ENCODE data around the gene AP1G2. TPM values are rescaled to one million over a fixed set of nuclear protein-coding genes. Genes with fewer than 3 reads are reported as not detected.

The AP1G2 gene
- total and polyA plus RNA-seq, 2 of the 13 experiments (the other 11 are each of a cell fraction or from before 2014, with no cell fraction given) = 96.9 to 611 TPM

DNA sequence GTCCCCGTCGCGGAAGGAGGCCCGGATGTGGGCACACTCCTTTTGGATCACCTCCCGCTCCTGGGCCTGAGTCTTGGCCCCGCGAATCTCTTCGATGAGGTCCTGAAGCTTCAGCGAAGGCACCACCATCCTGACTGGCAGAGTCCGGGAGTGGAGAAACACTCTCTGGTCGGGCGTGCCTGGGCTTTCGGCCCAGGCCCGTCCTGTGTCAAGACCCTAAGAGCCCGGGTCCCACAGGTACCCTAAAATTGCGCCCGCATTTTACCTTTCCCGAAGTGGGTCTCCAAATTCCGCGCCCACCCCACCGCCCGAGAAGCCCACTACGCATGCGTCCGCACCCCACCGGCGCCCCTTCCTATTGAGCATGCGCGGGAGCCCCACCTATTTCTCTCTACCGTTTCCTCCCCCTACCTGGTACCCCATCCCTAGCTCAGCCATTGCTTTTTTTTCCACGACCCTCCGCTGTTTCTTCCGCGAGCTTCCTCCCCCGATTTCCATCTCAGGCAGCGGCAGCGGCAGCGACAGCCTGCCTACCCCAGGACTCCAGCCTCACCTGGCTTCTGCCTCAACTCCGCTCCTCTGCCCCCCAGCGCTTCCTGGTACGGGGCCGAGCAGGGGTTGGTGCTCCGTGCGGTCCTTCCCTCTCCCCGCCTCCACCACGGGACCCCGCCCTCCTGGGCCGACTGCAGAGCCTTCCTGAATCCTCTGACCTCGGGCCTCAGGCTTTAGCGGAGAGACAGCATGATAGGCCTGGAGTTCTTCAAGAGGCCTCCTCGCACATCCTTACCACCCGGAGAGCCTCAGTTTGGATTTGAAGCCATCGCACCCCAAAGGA, at the start of gene AP1G2 (continued):
- TF ChIP-seq ZNF432 (CRISPR knock-in tag; IDR thresholded peaks at IDR 0.05; ENCODE audit: borderline replicate concordance) (no peak), ZNF616 (CRISPR knock-in tag; IDR thresholded peaks at IDR 0.05; ENCODE audit: low read depth) (peak; percentile 95), THYN1 (CRISPR knock-in tag; IDR thresholded peaks at IDR 0.05; ENCODE audit: borderline replicate concordance, low read depth) (peak; percentile 26; the same call in 1 of the 2 replicates), HOXD1 (CRISPR knock-in tag; IDR thresholded peaks at IDR 0.05) (peak; percentile 91), ZNF891 (CRISPR knock-in tag; IDR thresholded peaks at IDR 0.05) (peak; percentile 86), SMARCE1 (IDR thresholded peaks at IDR 0.05; ENCODE audit: borderline replicate concordance) (no peak), ZNF343 (CRISPR knock-in tag; IDR thresholded peaks at IDR 0.05) (peak; percentile 94), MED8 (CRISPR knock-in tag; IDR thresholded peaks at IDR 0.05; ENCODE audit: insufficient replicate concordance) (no peak), RAD21 (CRISPR knock-in tag; IDR thresholded peaks at IDR 0.05) (no peak; the same call in 1 of the 2 replicates), NFE2 (CRISPR knock-in tag; IDR thresholded peaks at IDR 0.05) (no peak), CAMTA2 (CRISPR knock-in tag; IDR thresholded peaks at IDR 0.05; ENCODE audit: borderline replicate concordance) (no peak; the same call in none of the 2 replicates), ZFP36L2 (CRISPR knock-in tag; IDR thresholded peaks at IDR 0.05) (peak; percentile 97; the same call in 1 of the 2 replicates), ADNP (CRISPR knock-in tag; IDR thresholded peaks at IDR 0.05) (no peak), SKI (IDR thresholded peaks at IDR 0.05; ENCODE audit: partially characterized antibody) (no peak), STAT5B (CRISPR knock-in tag; IDR thresholded peaks at IDR 0.05) (peak; percentile 20; the same call in 1 of the 2 replicates), GABPA (IDR thresholded peaks at IDR 0.05; ENCODE audit: low read depth, low read length) (no peak), GABPA (CRISPR knock-in tag; IDR thresholded peaks at IDR 0.05; ENCODE audit: low read depth) (no peak), ATM (IDR thresholded peaks at IDR 0.05; ENCODE audit: borderline replicate concordance) (no peak), ZSCAN30 (CRISPR knock-in tag; IDR thresholded peaks at IDR 0.05) (no peak), SIN3B (IDR thresholded peaks at IDR 0.05; ENCODE audit: low read length) (0 out of 2 replicates have a peak, but pooled peaks have one; percentile 17)
- TF ChIP-seq, protein P1, sequence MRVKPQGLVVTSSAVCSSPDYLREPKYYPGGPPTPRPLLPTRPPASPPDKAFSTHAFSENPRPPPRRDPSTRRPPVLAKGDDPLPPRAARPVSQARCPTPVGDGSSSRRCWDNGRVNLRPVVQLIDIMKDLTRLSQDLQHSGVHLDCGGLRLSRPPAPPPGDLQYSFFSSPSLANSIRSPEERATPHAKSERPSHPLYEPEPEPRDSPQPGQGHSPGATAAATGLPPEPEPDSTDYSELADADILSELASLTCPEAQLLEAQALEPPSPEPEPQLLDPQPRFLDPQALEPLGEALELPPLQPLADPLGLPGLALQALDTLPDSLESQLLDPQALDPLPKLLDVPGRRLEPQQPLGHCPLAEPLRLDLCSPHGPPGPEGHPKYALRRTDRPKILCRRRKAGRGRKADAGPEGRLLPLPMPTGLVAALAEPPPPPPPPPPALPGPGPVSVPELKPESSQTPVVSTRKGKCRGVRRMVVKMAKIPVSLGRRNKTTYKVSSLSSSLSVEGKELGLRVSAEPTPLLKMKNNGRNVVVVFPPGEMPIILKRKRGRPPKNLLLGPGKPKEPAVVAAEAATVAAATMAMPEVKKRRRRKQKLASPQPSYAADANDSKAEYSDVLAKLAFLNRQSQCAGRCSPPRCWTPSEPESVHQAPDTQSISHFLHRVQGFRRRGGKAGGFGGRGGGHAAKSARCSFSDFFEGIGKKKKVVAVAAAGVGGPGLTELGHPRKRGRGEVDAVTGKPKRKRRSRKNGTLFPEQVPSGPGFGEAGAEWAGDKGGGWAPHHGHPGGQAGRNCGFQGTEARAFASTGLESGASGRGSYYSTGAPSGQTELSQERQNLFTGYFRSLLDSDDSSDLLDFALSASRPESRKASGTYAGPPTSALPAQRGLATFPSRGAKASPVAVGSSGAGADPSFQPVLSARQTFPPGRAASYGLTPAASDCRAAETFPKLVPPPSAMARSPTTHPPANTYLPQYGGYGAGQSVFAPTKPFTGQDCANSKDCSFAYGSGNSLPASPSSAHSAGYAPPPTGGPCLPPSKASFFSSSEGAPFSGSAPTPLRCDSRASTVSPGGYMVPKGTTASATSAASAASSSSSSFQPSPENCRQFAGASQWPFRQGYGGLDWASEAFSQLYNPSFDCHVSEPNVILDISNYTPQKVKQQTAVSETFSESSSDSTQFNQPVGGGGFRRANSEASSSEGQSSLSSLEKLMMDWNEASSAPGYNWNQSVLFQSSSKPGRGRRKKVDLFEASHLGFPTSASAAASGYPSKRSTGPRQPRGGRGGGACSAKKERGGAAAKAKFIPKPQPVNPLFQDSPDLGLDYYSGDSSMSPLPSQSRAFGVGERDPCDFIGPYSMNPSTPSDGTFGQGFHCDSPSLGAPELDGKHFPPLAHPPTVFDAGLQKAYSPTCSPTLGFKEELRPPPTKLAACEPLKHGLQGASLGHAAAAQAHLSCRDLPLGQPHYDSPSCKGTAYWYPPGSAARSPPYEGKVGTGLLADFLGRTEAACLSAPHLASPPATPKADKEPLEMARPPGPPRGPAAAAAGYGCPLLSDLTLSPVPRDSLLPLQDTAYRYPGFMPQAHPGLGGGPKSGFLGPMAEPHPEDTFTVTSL (CRISPR knock-in tag; IDR thresholded peaks at IDR 0.05; ENCODE audit: borderline replicate concordance) = no peak
- TF ChIP-seq, protein P2, sequence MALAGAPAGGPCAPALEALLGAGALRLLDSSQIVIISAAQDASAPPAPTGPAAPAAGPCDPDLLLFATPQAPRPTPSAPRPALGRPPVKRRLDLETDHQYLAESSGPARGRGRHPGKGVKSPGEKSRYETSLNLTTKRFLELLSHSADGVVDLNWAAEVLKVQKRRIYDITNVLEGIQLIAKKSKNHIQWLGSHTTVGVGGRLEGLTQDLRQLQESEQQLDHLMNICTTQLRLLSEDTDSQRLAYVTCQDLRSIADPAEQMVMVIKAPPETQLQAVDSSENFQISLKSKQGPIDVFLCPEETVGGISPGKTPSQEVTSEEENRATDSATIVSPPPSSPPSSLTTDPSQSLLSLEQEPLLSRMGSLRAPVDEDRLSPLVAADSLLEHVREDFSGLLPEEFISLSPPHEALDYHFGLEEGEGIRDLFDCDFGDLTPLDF (CRISPR knock-in tag; IDR thresholded peaks at IDR 0.05) = no peak; the same call in 1 of the 2 replicates
